DMS53 (cell line): Measurements from ENCODE around the gene PTPRN2.

ENCODE experiments used
- DNase-seq: peaks from one replicate; lab custom pipeline; 2025; lab: John Stamatoyannopoulos, UW

The PTPRN2 gene

DNA sequence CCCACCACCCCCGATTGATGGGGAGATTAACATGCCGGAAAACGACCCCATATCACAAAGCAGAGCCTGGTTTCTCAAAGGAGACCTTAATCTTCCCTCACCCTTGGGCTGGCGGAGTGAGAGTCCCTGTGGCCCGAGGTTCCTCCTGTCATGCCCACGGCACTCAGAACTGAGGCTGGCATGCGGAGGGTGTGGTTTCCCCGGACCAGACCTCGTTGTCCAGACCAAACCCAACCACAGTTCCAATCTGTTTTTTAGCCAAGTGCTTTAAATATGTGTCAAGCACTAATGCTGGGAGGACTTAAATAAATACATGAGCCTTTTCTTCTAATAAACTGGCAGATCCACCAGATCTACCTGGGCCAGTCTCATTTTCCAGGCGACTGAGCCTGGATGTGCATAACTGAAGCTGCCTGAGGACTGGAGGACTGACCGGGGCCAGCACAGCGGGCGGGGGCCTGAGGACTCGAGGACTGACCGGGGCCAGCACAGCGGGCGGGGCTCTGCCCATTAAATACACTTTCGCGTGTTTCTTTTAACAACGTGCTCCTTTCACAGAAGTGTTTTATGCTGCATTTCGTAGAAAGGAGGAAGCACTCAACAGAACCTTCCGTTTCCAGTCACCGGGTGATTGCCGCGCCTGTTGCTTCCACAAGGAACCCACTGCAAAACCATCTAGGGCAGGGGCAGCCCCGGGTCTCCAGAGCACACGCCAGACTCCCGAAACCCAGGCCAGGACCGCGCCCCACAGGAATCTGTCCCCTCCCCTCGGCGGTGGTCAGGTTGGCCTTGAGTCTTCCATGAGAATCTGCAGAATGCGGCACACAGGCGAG is 334.6 kb downstream of the PTPRN2 start:
- no peak for DNase-seq

- no peak for DNase-seq
Observed at GRCh38 chr7:158252081-158252836, 335.4 kb downstream of the PTPRN2 start.

DNA sequence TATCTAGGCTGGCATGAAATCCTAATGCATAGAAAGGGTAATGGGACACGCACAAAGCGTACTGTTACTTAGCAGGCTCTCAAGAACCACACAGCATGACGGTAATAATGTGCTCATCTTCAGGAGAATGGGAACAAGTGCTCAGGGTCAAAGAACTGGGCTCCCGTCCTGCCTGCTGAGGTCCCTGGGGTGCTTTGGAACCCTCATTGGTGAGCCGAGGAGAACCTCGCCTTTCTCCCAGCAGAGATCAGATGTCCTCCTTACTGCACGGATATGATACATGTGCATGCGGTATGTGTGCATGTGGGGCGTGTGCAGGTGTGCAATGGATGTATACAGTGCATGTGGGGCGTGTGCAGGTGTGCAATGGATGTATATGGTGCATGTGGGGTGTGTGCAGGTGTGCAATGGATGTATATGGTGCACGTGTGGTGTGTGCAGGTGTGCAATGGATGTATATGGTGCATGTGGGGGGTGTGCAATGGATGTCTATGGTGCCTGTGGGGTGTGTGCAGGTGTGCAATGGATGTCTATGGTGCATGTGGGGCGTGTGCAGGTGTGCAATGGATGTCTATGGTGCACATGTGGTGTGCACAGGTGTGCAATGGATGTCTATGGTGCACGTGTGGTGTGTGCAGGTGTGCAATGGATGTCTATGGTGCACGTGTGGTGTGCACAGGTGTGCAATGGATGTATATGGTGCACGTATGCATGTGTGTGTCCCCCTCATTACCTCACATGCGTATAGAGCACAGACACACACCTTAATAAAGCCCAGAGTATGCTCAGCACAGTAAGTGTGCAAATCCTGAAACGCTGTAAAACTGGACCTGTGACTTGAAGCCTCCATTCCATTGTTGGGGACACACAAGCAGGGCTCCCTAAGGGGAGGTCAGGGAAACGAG is 336.3 kb downstream of the PTPRN2 start:
- DNase-seq = no peak

- no peak for DNase-seq
Observed at GRCh38 chr7:158249692-158250091, 337.9 kb downstream of the PTPRN2 start.

DNA sequence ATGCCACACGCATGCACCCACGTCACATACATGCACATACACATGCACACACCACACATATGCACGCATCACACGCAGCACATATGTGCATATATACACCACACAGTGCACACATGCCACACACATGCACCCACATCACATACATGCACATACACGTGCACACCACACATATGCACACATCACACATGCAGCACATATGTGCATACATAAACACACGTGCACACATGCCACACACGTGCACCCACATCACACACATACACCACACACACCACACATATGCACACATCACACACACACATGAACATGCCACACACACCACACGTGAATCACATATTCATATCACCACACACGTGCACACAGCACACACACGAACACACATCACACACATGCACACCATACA is 338.8 kb downstream of the PTPRN2 start:
- no peak for DNase-seq

- DNase-seq = no peak
Observed at GRCh38 chr7:158247758-158248487, 339.7 kb downstream of the PTPRN2 start.

DNA sequence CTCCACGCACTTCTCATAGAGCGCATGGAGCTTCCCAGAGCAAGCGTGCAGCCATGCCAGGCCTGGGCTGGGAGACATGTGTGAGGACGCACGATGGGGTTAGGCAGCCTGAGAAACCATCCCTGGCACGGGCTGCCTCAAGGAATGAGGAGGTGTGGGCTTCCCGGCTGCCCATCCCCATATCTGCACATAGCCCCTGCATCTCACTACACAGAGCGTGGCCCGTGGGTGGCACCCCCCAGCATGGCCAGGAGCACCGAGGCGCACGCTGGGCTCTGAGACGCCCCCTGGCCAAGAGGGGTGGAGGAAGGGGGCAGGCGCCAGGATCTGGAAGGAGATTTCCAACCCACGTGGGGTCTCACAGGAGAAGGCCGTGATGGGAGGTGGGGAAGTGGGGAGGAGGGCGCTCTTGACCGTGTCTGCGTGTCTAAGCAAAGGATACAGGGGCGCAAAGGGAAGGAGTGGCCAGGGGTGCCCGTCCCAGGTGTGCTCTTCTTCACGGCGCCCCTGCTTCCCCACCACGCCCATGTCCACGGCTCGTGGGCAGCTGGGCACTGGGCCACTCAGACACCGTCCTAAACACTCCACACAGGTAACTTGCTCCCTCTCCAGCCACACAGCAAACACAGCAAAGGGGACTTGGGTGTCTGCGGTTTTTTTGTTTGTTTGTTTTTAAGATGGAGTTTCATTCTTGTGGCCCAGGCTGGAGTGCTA is 340.5 kb downstream of the PTPRN2 start:
- no peak for DNase-seq

DNA sequence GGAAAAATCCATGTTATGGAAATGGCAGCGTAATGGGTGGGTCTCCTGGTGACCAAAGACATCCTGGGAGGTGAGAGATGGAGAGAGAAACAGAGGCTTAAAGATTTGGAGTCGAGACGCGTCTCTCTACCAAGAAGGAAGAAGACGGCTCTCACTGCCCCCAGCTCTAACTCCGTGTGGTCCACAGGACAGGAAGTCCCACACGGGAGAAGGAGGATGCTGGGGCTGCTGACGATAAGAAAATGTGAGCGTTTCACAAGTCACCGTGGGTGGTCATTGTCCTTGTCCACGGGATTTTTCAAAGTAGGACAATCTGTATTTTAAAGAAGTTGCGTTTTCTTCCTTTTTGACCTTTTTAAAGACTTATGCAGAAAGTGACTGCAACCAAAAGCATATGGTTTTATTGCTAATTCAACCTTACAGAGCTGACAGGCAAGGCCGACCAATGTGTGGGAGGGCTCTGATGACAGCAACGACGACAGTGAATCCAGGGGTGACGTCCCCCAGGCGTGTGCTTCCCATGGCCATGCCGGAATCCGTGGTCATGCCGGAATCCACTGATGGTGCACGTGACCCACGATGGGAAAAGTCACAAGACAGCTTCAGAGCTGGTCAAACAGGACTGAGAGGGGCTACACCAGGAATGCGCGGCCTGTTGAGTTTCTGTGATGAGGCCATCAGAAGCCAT is 341.2 kb downstream of the PTPRN2 start:
- no peak for DNase-seq

GRCh38 chr7:158245724-158246041 is 341.9 kb downstream of the PTPRN2 start:
- no peak for DNase-seq

- no peak for DNase-seq
Observed at GRCh38 chr7:158244873-158245723, 342.5 kb downstream of the PTPRN2 start.

- DNase-seq = no peak
Observed at GRCh38 chr7:158244430-158244829, 343.2 kb downstream of the PTPRN2 start.

DNA sequence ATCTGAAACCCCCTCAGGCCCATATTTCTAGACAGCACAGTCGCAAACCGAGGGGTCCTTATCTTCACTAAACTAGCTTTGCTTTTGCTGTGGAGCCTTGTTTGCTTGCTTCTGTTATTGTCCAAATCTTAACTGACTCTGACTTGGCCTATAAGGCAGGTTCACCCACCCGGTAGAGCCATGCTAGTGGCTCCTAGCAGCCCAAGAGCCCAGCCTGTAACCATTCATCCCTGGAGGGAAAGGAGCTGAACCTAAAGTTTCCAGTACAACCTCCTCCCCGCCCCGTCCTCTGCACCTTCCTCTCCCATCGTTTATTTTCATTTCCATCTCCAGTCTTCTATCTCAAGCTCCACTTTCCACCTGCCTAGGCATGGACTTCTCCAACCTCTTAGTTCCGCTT is 345.7 kb downstream of the PTPRN2 start:
- DNase-seq = no peak

DNA sequence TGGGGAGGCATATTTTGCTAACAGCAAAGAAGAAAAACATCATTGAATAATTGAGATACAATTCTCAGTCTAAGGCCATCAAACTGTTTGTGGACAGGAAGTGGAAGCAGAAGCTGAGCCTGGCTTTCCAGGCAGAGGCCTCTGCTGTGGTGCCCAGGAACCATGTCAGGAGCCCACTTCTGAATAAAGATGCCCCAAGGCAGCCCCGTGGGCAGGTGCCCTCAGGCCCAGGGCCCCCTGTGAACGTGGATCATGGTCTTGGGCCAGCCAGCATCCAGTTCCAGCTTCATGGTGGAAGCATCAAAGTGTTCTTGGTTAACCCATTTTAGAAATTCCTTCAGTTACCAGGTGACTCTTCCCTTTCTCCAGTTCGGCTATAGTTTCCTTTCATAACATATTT is 346.8 kb downstream of the PTPRN2 start:
- no peak for DNase-seq

DNA sequence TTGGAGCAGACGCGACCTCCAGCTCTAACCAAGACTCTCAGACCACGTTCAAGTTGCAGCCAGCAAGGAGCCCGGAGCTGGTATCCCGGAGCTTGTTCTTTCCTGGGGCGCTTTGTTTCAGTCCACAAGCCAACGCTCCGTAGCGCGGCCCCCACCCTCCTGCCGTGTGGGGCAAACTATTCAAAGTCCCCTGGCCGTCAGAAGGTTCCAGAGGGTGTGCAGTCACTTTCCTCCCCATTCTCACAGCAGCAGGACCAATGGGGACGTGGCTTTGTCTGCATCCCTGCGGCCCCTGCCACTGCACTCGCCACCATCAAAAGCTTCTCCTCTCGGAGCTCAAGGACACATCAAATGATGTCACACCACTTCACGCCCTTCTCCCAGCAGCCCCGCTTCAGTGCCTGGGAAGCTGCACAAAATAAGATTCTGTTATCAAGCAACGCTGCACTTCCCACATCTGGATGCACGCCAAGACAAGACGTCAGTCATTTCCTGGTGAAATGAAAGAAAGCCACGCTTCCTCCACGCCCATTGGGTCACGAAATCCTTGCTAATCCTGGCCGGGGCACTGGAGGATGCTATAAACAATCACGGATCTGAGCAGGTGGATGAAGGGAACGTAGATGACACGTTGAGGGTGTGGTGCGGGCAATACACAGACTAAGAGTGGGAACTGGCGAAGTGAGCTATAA is 348.2 kb downstream of the PTPRN2 start:
- peak; percentile 61 for DNase-seq

- no peak for DNase-seq
Observed at GRCh38 chr7:158238616-158239289, 348.9 kb downstream of the PTPRN2 start.

DNA sequence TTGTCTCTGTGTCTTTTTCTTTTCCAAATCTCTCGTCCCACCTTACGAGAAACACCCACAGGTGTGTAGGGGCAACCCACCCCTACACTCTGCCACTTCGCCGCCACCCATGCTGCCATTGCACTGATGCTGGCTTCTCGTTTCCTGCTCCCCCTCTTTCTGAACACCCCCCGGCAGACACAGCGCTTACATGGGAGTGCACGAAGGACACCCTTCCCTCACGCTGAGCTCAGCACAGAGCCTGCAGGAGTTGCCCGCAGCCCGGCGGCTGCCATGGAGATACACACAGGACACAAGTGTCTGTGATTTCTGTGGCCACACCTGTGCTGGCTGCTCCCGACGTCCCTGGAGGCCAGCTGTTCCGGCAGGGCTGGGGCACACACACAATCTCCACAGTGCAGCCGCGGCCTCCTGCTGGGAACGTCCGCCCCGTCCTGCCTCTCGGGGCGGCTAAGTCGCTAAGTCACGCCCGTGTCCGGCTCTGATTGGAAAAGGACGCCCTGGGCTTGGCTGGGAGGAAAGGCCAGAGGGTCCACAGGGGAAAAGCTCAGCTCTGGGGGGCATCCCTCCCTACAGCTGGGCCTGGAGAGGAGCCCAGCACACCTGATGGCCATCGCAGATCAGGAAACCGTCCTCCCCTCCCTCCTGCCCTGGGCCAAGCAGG is 349.8 kb downstream of the PTPRN2 start:
- no peak for DNase-seq

DNA sequence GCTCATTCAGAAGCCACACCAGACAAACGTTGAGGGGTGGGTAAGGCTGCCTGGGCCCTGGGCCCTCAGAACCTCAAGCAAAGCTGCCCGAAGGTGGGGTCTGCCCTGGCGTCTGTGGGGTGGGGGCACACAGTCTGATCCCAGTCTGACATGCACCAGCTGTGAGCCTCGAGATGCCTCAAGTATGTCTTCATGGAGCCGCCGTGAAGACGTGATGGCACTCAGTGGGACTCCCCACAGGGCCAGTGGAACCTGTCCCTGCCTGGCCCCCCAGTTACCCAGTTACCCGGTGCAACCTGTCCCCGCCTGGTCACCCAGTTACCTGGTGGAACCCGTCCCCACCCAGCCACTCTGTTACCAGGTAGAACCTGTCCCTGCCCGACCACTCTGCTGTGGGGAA is 351.2 kb downstream of the PTPRN2 start:
- DNase-seq = no peak

- no peak for DNase-seq
Observed at GRCh38 chr7:158235862-158236261, 351.8 kb downstream of the PTPRN2 start.
